ENCODE measurements around the gene RGL2.
"Not testable (repeated sequence)": the region's sequence is repeated elsewhere in the genome, so short reads cannot be mapped to it uniquely, and the experiment has no call there.

Gene RGL2

GRCh38 chr6:33298773-33299236 is at the start of gene RGL2:
RGL2 (minus strand) TSS chr6:33298942; CDS start chr6:33298610, 332 bp downstream.
- H3K27me3 Mint-ChIP-seq (ENCODE audit: low read depth) = no peaks in the 10 kb centered on the region
- peak within 1 kb of the TSS; percentile 95 for H3K4me3 Mint-ChIP-seq
- peaks cover 31% of the 10 kb centered on the region for H3K4me1 Mint-ChIP-seq (ENCODE audit: low read depth)
- peak within 1 kb of the TSS; percentile 98 for H3K27ac Mint-ChIP-seq
- peaks cover 42% of the 10 kb centered on the region for H3K36me3 Mint-ChIP-seq (ENCODE audit: low read depth)
- H3K9me3 Mint-ChIP-seq = no peaks in the 10 kb centered on the region

- peaks cover 1% of the 10 kb centered on the region for H3K36me3 Mint-ChIP-seq (ENCODE audit: low read depth)
- no peak overlapping the region for H3K27ac Mint-ChIP-seq
- peaks cover 28% of the 10 kb centered on the region for H3K27me3 Mint-ChIP-seq (ENCODE audit: low read depth)
- peaks cover 33% of the 10 kb centered on the region for H3K4me1 Mint-ChIP-seq (ENCODE audit: low read depth)
- no peak overlapping the region for H3K4me3 Mint-ChIP-seq
- no peaks in the 10 kb centered on the region for H3K9me3 Mint-ChIP-seq
These were observed 49.1 kb upstream of the RGL2 start for GRCh38 chr6:33347816-33348215.

DNA sequence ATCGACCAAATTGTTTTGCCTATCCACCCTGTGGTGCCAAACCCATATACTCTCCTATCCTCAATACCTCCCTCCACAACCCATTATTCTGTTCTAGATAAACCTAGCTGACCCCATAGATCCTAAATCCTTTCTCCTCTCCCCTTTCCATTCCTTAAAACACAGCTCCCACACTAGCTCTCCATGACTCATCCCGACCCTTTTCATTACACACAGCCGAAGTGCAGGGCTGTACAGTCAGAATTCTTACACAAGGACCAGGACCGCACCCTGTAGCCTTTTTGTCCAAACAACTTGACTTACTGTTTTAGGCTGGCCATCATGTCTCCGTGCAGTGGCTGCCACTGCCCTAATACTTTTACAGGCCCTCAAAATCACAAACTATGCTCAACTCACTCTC is 48.2 kb upstream of the RGL2 start:
- Mint-ChIP-seq H3K4me1 (ENCODE audit: low read depth) (peaks cover 33% of the 10 kb centered on the region), H3K27me3 (ENCODE audit: low read depth) (peaks cover 26% of the 10 kb centered on the region), H3K4me3 (peak overlapping the region; percentile 22)
- not testable (repeated sequence) for H3K27ac Mint-ChIP-seq; H3K9me3 Mint-ChIP-seq; H3K36me3 Mint-ChIP-seq (ENCODE audit: low read depth)

GRCh38 chr6:33344701-33345697 is 46.3 kb upstream of the RGL2 start:
- Mint-ChIP-seq H3K36me3 (ENCODE audit: low read depth) (peaks cover 1% of the 10 kb centered on the region), H3K4me1 (ENCODE audit: low read depth) (peaks cover 33% of the 10 kb centered on the region), H3K27ac (peak overlapping the region; percentile 91), H3K9me3 (no peaks in the 10 kb centered on the region), H3K27me3 (ENCODE audit: low read depth) (peaks cover 23% of the 10 kb centered on the region), H3K4me3 (peak overlapping the region; percentile 67)

DNA sequence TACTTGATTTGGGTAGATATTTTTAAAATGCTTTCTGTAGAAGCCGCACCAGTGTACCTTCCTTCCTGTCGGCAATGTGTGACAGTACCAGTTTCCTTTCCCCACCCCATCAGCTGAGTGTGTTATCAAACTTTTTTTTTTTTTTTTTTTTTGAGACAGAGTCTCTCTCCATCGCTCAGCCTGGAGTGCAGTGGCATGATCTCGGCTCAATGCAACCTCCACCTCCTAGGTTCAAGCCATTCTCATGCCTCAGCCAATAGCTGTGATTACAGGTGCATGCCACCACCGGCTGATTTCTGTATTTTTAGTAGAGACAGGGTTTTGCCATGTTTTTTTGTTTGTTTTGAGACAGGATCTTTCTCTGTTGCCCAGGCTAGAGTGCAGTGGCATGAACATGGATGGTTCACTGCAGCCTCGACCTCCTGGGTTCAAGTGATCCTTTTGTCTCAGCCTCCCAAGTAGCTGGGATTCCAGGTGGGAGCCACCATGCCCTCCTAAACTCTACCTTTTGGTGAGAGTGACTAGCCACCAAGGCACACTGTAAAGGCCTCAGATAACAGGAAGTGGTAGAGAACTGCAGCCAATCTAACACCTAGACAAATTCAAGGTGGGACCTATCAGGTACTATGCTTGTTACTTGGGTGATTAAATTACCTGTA is 45.3 kb upstream of the RGL2 start:
- peak overlapping the region; percentile 67 for H3K4me3 Mint-ChIP-seq
- peaks cover 1% of the 10 kb centered on the region for H3K36me3 Mint-ChIP-seq (ENCODE audit: low read depth)
- no peaks in the 10 kb centered on the region for H3K9me3 Mint-ChIP-seq
- peak overlapping the region; percentile 91 for H3K27ac Mint-ChIP-seq
- peaks cover 30% of the 10 kb centered on the region for H3K4me1 Mint-ChIP-seq (ENCODE audit: low read depth)
- H3K27me3 Mint-ChIP-seq (ENCODE audit: low read depth) = peaks cover 21% of the 10 kb centered on the region

DNA sequence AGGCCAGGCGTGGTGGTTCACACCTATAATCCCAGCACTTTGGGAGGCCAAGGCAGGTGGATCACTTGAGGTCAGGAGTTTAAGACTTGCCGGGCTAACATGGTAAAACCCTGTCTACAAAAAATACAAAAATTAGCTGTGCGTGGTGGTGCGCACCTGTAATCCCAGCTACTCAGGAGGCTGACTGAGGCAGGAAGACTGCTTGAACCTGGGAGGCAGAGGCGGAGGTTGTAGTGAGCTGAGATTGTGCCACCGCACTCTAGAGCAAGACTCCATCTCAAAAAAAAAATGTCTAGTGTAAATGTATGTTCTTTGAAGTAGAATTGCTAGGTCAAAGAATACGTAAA is 44.8 kb upstream of the RGL2 start:
- not testable (repeated sequence) for H3K36me3 Mint-ChIP-seq (ENCODE audit: low read depth); H3K9me3 Mint-ChIP-seq
- Mint-ChIP-seq H3K27me3 (ENCODE audit: low read depth) (peaks cover 22% of the 10 kb centered on the region), H3K4me1 (ENCODE audit: low read depth) (peaks cover 30% of the 10 kb centered on the region), H3K4me3 (peak overlapping the region; percentile 67), H3K27ac (peak overlapping the region; percentile 91)

GRCh38 chr6:33339193-33339592 is 40.5 kb upstream of the RGL2 start:
- Mint-ChIP-seq H3K36me3 (ENCODE audit: low read depth) (no peaks in the 10 kb centered on the region), H3K4me3 (no peak overlapping the region), H3K27ac (no peak overlapping the region), H3K9me3 (no peaks in the 10 kb centered on the region), H3K4me1 (ENCODE audit: low read depth) (peaks cover 12% of the 10 kb centered on the region), H3K27me3 (ENCODE audit: low read depth) (peaks cover 5% of the 10 kb centered on the region)

DNA sequence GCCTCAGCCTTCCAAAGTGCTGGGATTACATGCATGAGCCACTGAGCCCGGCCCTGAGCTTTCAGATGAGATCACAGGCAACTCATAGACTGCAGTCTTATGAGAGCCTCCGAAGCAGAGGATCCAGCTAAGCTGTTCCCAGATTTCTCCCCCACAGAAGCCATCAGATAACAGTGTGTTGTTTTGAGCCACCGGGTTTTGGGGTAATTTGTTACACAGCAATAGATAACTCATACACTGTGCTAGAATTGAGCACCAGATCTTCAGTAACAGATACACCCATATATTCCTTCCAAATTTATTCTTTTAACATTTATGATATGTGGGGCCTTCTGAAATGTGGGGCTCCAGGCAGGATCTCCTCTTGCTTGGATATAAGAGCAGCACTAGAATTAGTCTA is 37.8 kb upstream of the RGL2 start:
- H3K27me3 Mint-ChIP-seq (ENCODE audit: low read depth) = peaks cover 5% of the 10 kb centered on the region
- no peaks in the 10 kb centered on the region for H3K36me3 Mint-ChIP-seq (ENCODE audit: low read depth)
- H3K4me1 Mint-ChIP-seq (ENCODE audit: low read depth) = peaks cover 4% of the 10 kb centered on the region
- H3K4me3 Mint-ChIP-seq = no peak overlapping the region
- no peaks in the 10 kb centered on the region for H3K9me3 Mint-ChIP-seq
- H3K27ac Mint-ChIP-seq = no peak overlapping the region

GRCh38 chr6:33335916-33336315 is 37.2 kb upstream of the RGL2 start:
- Mint-ChIP-seq H3K4me1 (ENCODE audit: low read depth) (peaks cover 4% of the 10 kb centered on the region), H3K36me3 (ENCODE audit: low read depth) (no peaks in the 10 kb centered on the region), H3K4me3 (no peak overlapping the region), H3K27ac (no peak overlapping the region), H3K9me3 (no peaks in the 10 kb centered on the region), H3K27me3 (ENCODE audit: low read depth) (peaks cover 5% of the 10 kb centered on the region)

- Mint-ChIP-seq H3K4me1 (ENCODE audit: low read depth) (peaks cover 4% of the 10 kb centered on the region), H3K9me3 (no peaks in the 10 kb centered on the region), H3K36me3 (ENCODE audit: low read depth) (no peaks in the 10 kb centered on the region), H3K4me3 (no peak overlapping the region), H3K27me3 (ENCODE audit: low read depth) (no peaks in the 10 kb centered on the region), H3K27ac (no peak overlapping the region)
These were observed 34.9 kb upstream of the RGL2 start for GRCh38 chr6:33333666-33334065.

DNA sequence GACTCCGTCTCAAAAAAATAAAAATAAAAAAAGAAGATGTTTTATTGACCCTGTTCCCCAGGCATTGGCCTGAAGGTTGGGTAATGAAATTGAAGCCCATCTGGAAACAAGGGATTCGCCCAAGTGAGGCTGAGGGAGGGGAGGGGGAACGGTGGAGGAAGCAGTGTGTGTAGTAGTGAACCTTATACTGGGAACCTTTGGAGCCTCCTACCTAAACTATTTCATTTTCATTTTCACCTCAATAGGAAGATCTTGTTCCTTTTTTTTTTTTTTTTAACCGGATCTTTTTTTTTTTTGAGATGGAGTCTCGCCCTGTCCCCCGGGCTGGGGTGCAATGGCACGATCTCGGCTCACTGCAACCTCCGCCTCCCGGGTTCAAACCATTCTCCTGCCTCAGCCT is 32.0 kb upstream of the RGL2 start:
- H3K4me1 Mint-ChIP-seq (ENCODE audit: low read depth) = peaks cover 4% of the 10 kb centered on the region
- no peak overlapping the region for H3K27ac Mint-ChIP-seq

GRCh38 chr6:33329058-33329457 is 30.3 kb upstream of the RGL2 start:
- no peak overlapping the region for H3K27ac Mint-ChIP-seq
- no peak overlapping the region for H3K4me3 Mint-ChIP-seq
- H3K36me3 Mint-ChIP-seq (ENCODE audit: low read depth) = no peaks in the 10 kb centered on the region
- H3K9me3 Mint-ChIP-seq = no peaks in the 10 kb centered on the region
- no peaks in the 10 kb centered on the region for H3K27me3 Mint-ChIP-seq (ENCODE audit: low read depth)
- peaks cover 6% of the 10 kb centered on the region for H3K4me1 Mint-ChIP-seq (ENCODE audit: low read depth)

More for the DNA sequence above, 32.0 kb upstream of the RGL2 start:
- Mint-ChIP-seq H3K27me3 (ENCODE audit: low read depth) (no peaks in the 10 kb centered on the region), H3K36me3 (ENCODE audit: low read depth) (no peaks in the 10 kb centered on the region), H3K4me3 (no peak overlapping the region), H3K9me3 (no peaks in the 10 kb centered on the region)

DNA sequence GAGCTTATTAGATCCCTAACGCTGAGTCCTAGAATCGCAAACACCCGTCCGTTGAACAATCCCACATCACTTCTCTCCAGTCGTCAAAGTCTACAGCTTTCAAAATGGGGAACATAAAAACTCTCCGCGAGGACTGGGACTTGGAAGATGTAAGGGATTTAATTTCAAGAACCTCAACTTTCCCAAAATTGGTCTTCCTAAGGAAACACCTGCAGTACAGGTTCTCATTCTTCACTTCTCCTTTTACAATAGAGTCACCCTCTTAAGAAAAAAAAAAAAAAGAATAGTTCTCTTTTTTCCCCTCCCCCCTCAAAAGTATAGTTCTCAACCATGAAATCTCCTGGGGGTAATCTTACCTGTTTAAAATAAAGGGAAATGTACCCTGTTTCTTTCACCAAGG is 25.4 kb upstream of the RGL2 start:
- Mint-ChIP-seq H3K27me3 (ENCODE audit: low read depth) (no peaks in the 10 kb centered on the region), H3K36me3 (ENCODE audit: low read depth) (peaks cover 31% of the 10 kb centered on the region), H3K4me1 (ENCODE audit: low read depth) (peaks cover 34% of the 10 kb centered on the region), H3K27ac (peak overlapping the region; percentile 96), H3K4me3 (peak overlapping the region; percentile 97), H3K9me3 (no peaks in the 10 kb centered on the region)

DNA sequence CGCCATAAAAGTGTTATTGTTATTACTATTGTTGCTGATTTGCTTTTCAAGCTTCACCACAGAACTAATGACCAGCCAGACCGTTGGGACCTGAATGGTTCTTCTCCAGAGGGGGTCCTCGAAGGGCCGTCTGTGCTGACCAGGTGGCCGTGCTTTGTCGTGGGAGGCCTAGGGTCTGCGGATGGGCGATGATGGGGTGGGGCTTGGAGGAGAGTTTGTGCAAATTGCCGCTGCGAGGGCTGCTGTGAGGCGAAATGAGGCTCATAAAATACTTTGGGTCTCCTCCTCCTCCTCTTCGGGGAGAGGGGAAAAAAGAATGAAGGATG is 24.8 kb upstream of the RGL2 start:
- Mint-ChIP-seq H3K4me3 (peak overlapping the region; percentile 97), H3K4me1 (ENCODE audit: low read depth) (peaks cover 38% of the 10 kb centered on the region), H3K9me3 (no peaks in the 10 kb centered on the region), H3K27me3 (ENCODE audit: low read depth) (no peaks in the 10 kb centered on the region), H3K36me3 (ENCODE audit: low read depth) (peaks cover 35% of the 10 kb centered on the region), H3K27ac (peak overlapping the region; percentile 96)

GRCh38 chr6:33321227-33321626 is 22.5 kb upstream of the RGL2 start:
- Mint-ChIP-seq H3K27ac (peak overlapping the region; percentile 66), H3K4me1 (ENCODE audit: low read depth) (peaks cover 51% of the 10 kb centered on the region), H3K27me3 (ENCODE audit: low read depth) (no peaks in the 10 kb centered on the region), H3K9me3 (no peaks in the 10 kb centered on the region), H3K36me3 (ENCODE audit: low read depth) (peaks cover 44% of the 10 kb centered on the region), H3K4me3 (peak overlapping the region; percentile 82)
